Activated T-helper 1 cell treated with anti-CD3 and anti-CD28 coated beads, Interleukin-2, amount 50 U/mL, for 16 hours (primary cell): ENCODE measurements around the gene SUCLG2.

Experiments
- DNase-seq, 2 donors: peaks; one replicate each; pipeline ENCODE4 v3.0.0-alpha.2; 2020; ENCODE audit warnings: low read depth in 1 of 2, low spot score in 1 of 2

SUCLG2 gene, protein sequence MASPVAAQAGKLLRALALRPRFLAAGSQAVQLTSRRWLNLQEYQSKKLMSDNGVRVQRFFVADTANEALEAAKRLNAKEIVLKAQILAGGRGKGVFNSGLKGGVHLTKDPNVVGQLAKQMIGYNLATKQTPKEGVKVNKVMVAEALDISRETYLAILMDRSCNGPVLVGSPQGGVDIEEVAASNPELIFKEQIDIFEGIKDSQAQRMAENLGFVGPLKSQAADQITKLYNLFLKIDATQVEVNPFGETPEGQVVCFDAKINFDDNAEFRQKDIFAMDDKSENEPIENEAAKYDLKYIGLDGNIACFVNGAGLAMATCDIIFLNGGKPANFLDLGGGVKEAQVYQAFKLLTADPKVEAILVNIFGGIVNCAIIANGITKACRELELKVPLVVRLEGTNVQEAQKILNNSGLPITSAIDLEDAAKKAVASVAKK

DNA sequence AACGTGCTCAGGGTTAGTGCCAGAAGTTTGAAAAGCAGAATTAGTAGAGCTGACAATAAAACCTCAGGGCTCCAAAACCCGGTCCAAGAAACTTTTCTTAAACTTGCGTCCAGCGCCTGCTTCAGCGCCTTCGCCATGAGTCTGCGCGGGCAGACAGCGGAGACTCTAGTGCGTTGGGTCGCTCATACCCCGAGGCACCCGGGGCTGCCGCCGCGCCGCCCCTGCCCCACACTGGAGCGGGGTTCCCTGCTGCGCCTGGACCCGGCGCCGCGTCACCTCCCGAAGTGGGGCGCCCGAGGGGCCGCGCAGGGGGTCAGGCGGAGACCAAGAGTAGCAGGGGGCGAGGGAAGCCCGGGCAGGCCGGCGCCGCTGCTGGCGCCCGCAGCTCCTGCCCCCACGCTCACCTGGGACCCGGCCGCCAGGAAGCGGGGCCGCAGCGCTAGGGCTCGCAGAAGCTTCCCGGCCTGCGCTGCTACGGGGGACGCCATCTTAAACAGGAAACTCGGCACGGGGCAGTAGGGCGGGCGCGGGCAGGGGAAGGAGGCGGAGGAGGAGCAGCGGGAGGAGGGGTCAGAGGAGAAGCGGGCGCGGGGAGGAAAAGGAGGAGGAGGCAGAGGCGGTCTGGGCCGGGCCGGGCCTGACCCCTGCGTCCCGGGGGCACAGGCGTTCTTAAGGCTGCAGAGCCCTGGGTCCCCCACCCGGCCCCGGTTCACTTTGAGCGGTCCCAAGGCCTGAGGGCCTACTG, at the start of gene SUCLG2:
Gene SUCLG2, minus strand, starts transcription at position 514 of the 745 bp plus-strand sequence. Its CDS starts 26 bp downstream, at position 488.
- peak; percentile 60 to 70 for DNase-seq

DNA sequence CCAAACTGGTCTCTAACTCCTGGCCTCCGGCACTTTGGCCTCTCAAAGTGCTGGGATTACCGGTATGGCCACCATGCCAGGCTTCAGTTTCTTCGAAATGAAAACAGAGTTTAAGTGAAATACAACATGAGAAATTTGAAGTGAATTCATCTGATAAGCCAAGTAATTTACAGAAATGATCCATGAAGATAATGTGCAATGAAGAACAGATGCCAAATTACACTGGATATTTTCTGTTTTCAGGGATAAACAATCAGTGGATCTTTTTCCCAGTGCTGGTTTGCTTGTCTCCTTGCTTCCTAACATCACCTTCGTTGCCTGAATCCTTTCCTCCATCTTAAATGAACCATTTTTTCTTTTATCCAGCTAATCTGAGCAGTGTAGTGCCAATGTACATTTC, 46.2 kb upstream of the SUCLG2 start:
- DNase-seq, result no peak

DNA sequence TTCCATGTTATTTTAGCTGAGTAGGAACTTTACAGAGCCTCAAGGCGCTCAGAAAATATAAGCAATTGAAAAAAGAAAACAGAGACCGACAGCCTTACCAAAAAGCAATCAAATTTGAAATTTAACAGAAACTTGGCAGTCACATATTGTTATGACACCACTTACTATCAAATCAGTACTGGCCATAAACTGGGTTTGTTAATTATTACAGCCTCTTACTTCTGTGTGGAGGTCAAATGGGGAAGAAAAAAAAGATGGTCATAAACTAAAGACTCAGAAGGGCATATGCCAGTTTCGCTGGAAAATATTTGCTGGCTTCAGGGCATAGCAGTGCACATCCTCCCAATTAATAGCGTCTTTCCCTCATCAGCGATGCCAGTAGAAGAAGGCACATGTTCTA, 45.5 kb upstream of the SUCLG2 start:
- no peak for DNase-seq

DNA sequence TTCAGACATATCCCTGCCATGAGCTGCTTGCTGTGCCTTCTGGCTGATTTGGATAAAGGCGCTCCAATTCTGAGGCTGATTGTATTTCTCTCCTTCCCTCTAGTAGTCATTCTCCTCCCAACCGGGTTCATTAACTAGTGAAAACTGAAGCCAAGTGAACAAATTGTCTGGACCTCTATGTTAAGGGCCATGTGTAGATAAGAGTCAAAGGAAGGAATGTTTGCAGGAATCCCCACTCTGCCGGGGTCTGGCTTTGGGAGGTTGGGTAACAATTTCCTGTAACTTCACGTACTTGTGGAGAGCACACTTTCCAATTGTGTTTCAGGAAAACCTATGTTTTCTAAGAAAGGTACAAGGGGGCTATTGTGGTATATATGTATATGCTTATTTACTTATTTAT, 38.2 kb upstream of the SUCLG2 start:
- DNase-seq, result no peak

DNA sequence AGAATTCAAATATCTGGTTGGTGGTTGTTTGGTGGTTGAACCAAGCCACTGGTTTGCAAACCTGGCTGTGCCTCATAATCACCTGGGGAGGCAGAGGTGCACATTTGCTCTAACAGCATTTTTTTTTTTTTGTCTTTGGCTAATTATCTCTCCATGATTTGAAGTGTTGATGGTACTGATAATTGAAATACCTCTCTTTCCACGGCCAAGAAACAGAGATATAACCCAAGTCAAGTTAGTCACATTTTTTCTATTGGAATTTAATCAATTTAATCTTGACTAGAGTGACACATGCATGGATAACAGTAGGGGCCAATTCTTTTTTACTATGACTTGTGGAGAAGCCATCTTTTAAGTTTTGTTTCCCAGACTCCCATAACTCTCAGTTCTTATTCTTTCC, 37.5 kb upstream of the SUCLG2 start:
- no peak for DNase-seq

DNA sequence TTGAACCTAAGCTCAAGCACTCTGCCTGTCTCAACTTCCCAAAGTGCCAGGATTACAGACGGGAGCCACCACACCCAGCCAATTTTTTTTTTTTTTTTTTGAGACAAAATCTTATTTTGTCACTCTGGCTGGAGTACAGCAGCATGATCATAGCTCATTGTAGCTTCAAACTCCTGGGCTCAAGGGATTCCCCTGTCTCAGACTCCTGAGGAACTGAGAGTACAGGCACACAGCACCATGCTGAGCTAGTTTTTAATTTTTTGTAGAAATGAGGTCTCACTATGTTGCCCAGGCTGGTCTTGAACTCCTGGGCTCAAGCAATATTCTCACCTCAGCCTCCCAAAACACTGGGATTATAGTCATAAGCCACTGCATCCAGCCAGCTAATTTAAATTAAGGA, 36.8 kb upstream of the SUCLG2 start:
- no peak for DNase-seq

DNA sequence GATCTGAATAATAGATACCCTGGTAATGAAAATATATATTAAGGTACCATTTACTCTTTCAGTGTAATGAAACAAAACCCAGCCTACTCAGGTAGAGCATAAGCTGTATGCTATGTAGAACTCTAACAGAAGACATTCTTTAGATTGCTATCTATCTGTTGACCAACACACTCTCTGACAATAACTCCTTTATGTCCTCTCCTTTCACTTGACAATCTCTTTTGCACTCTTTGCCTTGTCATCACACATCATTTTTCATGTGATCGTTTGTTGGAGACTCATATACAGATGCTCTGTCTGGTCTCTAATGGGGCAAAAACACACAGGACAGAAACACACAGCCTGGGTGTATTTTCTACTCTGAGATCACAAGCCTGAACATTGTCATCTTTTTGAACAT, 35.4 kb upstream of the SUCLG2 start:
- no peak for DNase-seq

DNA sequence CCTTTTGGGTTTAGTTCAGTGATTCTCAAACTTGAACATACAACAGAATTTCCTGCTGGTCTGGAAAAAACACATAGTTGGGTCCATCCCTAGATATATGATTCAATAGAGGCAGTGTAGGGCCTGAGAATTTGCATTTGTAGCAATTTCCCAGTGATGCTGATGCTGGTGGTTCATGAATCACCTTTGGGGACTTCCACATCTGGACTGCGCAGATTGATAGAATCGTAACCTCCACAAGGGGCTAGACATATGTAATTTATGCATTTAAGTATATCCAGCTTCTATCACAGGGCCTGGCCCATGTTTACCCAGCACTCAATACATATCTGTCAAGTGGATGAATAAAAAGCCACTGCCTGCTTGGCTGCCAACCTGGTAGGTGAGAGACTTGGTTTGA, 33.8 kb upstream of the SUCLG2 start:
- DNase-seq, result no peak

DNA sequence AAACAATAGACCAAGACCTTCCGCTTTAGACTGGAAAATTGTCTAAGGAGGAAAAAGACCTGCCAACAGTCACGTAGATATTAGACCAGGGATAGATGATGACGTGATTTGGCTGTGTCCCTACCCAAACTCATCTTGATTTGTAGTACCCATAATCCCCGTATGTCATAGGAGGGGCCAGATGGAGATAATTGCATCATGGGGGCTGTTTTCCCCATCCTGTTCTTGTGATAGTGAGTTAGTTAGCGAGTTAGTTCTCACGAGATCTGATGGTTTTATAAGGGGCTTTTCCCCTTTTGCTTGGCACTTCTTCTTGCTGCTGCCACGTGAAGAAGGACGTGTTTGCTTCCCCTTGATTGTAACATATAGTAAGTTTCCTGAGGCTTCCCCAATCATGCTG, 31.7 kb upstream of the SUCLG2 start:
- DNase-seq, result no peak

DNA sequence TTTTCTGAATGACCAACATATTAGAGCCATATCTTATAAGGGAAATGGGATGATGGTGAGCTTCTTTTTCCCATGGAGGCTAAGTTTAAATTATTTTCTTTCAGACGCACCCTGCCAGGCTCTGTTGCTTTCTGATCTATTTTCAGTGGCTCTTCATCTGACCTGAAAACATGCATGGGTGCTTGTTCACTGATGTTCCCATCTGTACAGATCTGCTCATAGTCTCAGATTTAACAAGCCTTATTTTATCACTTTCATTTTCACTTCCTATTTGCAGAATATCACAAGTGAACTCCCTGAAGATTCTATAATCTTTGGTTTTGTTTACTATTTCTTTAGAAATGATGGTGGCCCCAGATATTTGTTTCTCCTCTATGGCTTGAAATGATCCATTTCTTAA, 31.1 kb upstream of the SUCLG2 start:
- no peak for DNase-seq

DNA sequence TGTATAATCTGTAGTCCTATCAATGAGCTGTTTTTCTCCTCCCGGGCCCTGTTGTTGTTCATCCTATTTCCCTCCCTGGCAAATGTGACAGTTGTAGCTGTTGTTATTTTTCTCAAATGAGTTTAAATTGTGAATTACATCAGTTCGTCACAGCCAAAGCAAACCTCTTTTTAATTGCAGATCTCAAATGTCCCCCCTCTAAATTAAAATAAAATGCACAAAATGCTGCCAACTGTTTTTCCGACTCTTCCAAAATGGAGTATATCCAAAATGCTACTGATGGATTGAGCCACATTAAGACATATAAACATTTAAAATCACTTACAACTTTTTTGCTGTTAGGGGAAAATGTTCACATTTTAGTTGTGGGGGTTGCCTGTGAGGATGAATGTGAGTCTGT, 29.8 kb upstream of the SUCLG2 start:
- no peak for DNase-seq

DNA sequence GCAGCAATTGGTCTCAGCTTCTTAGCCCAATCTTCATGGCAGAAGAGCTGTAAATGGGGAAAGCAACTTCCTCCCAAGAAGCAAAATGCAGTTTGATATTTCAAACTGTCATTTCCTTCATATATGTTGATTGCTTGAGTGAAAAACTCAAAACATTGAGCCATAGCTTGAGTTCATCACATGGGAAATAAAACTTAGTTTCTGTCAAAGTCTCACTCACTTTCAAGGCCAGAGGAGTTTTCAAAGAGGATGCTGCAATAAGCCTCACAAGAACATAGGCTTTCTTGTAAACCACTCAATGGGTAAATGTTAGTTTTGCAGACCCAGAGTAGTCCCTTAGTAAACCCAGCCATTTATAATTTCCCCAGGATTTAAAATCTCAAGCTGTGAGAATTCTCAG, 29.1 kb upstream of the SUCLG2 start:
- no peak for DNase-seq

DNA sequence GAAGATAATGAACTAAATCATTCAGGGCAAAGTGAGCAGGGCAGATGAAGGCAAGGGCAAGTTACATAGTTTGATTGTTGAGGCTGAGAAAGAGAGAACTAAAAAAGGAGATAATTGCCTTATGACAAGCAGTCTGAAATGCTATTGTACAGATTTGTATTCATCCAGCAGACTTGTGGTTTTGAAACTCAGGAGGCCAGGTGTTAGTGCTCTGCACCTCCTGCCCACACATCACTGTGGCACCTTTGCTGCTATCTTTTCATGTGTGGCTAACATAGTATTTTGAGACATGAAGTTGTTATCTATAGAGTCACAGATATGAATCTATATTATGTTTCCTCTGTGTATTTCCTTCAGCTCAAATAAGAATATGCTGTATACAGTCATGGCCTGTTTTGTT, 24.3 kb upstream of the SUCLG2 start:
- no peak for DNase-seq

DNA sequence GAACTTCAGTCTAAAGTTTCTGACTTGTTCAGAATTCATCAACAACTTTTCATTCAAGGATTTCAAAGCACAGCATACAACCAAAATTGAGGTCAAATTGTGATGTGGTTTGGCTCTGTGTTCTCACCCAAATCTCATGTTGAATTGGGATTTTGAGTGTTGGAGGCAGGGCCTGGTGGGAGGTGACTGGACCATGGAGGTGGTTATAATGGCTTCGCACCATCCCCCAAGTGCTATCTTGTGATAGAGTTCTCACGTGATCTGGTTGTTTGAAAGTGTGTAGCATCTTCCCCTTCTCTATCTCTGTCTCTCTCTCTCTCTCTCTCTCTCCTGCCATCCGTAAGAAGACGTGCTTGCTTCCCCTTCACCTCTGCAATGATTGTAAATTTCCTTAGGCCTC, 19.6 kb upstream of the SUCLG2 start:
- no peak for DNase-seq

DNA sequence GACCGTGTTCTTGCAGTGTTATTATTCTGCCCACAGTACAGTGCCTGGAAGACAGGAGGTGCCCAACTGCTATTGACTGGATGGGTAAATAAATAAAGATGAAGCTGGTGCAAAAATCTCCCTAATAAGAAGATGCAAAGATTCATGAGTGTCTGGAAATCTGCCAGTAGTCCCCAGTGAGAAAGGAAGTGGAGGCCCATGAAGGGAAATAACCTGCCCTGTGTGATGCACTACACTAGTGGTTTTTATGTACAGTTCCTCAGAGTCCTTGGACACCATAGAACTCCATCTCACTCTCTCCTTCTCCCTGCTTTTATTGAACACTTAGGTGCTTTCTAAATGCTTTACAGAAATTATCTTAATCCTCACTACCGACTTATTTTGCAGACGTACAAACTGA, 8.3 kb upstream of the SUCLG2 start:
- no peak for DNase-seq

DNA sequence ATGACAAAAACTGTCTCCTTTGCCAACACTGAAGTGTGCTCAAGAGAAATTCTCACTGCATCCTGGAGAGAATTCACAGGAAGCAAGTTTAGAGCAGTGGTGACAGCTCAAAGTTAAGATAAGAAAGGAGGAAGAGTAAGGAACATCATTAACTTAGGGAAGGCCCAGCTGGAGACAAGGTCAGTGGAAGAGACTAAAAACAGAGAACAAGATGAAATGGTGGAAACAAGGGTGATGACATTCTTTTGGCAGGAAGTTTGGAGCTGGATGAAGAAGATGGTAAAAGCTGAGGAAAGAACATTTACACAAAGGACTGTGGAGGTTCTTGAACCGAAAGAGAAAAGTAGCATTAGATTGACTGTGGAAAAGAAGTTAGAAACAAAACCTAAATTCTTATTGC, 6.7 kb upstream of the SUCLG2 start:
- no peak for DNase-seq

DNA sequence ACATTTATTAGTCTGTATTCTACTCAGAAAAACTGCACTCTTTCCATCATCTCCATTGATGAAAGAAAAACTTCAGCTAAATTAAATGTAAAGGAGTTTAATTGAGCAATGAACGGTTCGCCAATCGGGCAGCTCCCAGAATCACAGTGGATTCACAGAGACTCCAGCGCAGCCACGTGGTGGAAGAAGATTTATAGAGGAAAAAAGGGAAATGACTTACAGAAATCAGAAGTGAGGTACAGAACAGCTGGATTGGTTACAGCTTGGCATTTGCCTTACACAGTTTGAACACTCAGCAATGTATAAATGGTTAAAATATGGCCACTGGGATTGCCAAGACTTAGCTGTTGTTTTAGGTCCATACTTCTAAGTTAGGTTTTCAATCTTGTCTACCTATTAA, 2.8 kb upstream of the SUCLG2 start:
- no peak for DNase-seq

DNA sequence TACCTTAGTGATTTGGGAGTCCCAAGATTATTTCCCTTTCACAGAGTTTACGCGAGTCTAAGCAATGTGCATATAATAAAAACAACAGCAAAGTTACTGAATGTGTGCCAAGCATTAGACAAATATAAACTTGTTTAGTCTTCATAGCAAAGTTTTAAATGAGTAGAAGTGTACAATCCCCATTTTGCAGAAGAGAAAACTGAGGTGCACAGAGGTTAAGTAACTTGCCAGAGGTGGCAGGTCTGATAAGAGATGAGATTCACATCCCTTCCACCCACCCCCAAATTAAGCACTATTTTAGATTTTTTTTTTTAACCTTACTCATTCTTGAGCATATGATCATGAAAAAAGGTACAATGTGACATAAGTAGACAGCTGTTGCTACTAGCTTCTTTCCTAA, 2.2 kb upstream of the SUCLG2 start:
- DNase-seq, result no peak

DNA sequence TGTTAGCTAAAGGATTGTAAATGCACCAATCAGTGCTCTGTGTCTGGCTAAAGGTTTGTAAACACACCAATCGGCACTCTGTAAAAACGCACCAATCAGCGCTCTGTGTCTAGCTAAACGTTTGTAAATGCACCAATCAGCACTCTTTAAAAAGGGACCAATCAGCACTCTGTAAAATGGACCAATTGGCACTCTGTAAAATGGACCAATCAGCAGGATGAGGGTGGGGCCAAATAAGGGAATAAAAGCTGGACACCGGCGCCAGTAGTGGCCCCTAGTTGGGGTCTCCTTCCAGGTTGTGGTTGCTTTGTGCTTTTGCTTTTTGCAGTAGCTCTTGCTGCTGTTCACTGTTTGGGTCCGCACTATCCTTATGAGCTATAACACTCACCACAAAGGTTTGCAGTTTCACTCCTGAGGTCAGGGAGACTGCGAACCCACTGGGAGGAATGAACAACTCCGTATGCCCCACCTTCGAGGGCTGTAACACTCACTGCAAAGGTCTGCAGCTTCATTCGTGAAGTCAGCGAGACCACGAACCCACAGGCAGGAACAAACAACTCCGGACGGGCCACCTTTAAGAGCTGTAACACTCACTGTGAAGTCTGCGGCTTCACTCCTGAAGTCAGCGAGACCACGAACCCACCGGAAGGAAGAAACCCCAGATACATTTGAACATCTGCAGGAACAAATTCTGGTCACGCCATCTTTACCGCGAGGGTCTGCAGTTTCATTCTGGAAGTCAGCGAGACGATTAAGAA, 1.1 kb upstream of the SUCLG2 start:
- peak; percentile 49 to 54 for DNase-seq

DNA sequence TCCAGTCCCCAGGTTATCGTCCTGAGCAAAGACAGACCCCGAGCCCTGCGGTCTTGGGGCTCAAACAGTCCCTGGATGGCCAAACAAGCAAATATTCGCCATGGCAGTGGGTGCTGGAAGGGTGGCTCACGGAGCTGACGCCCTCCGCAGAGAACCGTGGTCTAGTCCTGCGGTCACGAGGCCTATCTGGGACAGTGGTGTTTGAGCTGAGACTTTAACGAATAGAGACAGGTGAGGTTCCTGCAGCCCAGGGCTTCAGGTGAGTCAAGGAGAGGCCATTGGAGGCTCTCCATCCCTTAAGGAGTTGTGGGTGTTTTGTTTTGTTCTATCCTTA, 399 bp upstream of the SUCLG2 start:
- no peak for DNase-seq

DNA sequence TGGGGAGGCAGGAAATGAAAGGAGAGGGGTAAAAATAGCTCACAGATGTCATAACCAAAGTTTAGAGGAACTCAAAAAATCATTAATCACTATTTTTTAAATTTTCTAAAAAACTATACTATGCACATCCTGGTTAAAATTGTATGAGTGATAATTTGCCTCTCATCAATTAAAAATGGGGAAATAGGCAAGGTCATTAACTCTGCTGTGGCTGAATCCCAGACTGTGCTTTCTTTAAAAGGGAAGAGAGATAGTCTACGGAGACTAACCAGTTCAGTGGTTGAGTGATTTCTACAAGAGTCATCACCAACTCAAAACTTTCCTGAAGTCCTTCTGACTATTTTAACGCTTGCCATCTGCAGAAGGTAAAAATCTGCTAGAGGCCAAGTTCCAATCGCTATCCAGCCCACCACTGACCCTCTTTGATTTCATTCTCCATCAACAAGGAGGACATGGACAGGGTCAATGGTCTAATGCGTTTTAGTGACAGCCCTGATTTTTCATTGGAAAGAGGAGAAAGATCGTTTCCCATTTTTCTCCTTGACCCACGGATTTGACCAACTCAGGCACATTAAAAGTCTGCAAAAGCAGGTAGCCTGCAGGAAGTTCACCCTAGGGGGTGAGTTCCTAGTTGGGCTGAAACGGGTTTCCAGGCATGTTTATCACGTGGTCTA, 850 bp downstream of the SUCLG2 start:
- no peak for DNase-seq

DNA sequence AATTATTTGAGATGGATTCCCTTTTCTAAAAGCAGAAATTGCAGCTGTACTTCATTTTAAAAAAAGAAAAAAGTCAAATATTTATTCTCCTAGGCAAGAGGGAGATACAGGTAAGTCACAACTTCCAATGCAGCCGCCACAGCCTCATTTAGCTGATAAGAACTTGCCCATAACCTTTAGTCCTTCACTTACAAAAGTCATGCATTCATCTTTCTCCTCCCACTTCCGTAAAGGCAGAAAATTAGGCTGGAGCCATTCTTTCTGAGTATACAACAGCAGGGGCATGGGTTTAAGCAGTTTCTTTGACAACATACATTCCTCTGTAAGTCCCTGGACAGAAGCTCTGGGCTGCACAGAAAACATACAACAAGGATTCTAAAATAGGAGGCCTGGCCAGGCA, 4.3 kb downstream of the SUCLG2 start:
- no peak for DNase-seq
